Liver (tissue), 9 donors: ENCODE data around the gene ETFDH. TPM values are rescaled to one million over a fixed set of nuclear protein-coding genes. Genes with fewer than 3 reads are reported as not detected.
"Not testable (repeated sequence)": the region's sequence is repeated elsewhere in the genome, so short reads cannot be mapped to it uniquely, and the experiment has no call there.

ENCODE experiments used
- DNase-seq: peaks from one replicate; pipeline ENCODE4 v3.0.0-alpha.2; 2017; ENCODE audit warnings: low spot score
- H3K27ac ChIP-seq, 2 donors: one replicate each; pipeline ENCODE4 v1.7.0; 2013; ENCODE audit warnings: inconsistent platforms in 2 of 2, low read length in 2 of 2, control low read depth in 1 of 2, low read depth in 1 of 2, mild to moderate bottlenecking in 1 of 2
- H3K27me3 ChIP-seq, 4 donors: one replicate each; pipeline versions ENCODE4 v1.6.1 to v1.7.0; 2013; ENCODE audit warnings: low read length in 3 of 4, inconsistent platforms in 1 of 4, mild to moderate bottlenecking in 1 of 4, moderate library complexity in 1 of 4; ENCODE audit not compliant: control insufficient read depth in 4 of 4, insufficient read depth in 4 of 4
- H3K36me3 ChIP-seq, 4 donors: one replicate each; pipeline versions ENCODE4 v1.6.1 to v1.7.0; 2013; ENCODE audit warnings: low read length in 3 of 4, mild to moderate bottlenecking in 3 of 4, low read depth in 1 of 4, moderate library complexity in 1 of 4; ENCODE audit not compliant: control insufficient read depth in 4 of 4, insufficient read depth in 3 of 4
- H3K4me1 ChIP-seq, 4 donors: one replicate each; pipeline versions ENCODE4 v1.6.1 to v1.7.0; 2013; ENCODE audit warnings: low read length in 3 of 4, mild to moderate bottlenecking in 3 of 4, moderate library complexity in 1 of 4; ENCODE audit not compliant: control insufficient read depth in 4 of 4, insufficient read depth in 4 of 4
- H3K4me3 ChIP-seq, 3 donors: one replicate each; pipeline versions ENCODE4 v1.6.1 to v1.7.0; 2013; ENCODE audit warnings: low read length in 3 of 3, control low read depth in 1 of 3, low read depth in 1 of 3, mild to moderate bottlenecking in 1 of 3
- H3K9ac ChIP-seq, 2 donors: one replicate each; pipeline ENCODE4 v1.7.0; 2013; ENCODE audit warnings: low read length in 2 of 2, mild to moderate bottlenecking in 2 of 2, moderate library complexity in 2 of 2, control low read depth in 1 of 2, low read depth in 1 of 2
- H3K9me3 ChIP-seq, 4 donors: one replicate each; pipeline versions ENCODE4 v1.6.1 to v1.7.0; 2013; ENCODE audit warnings: low read length in 3 of 4; ENCODE audit not compliant: control insufficient read depth in 4 of 4
- ATF3 ChIP-seq: IDR thresholded peaks from 2 replicates; pipeline ENCODE4 v1.6.1; 2016; ENCODE audit warnings: antibody characterized with exemption
- CTCF ChIP-seq: fragments of 150-350 bp; IDR thresholded peaks from 2 replicates; pipeline ENCODE4 v1.5.1; 2017; ENCODE audit warnings: improper control_type of control experiment, low read depth, low read length; ENCODE audit not compliant: missing input control
- FOXA1 ChIP-seq: IDR thresholded peaks from 2 replicates; pipeline ENCODE4 v1.6.1; 2016; ENCODE audit warnings: antibody characterized with exemption
- FOXA2 ChIP-seq: IDR thresholded peaks from 2 replicates; pipeline ENCODE4 v1.6.1; 2016; ENCODE audit warnings: antibody characterized with exemption
- GABPA ChIP-seq, 2 donors: IDR thresholded peaks in 1 of 2; conservative IDR thresholded peaks in 1 of 2; 2 replicates each; pipeline ENCODE4 v1.6.1; 2016; ENCODE audit warnings: antibody characterized with exemption in 2 of 2, mild to moderate bottlenecking in 1 of 2, moderate library complexity in 1 of 2
- HNF4G ChIP-seq: IDR thresholded peaks from 2 replicates; pipeline ENCODE4 v1.6.1; 2016; ENCODE audit warnings: antibody characterized with exemption
- TAF1 ChIP-seq: conservative IDR thresholded peaks from 2 replicates; pipeline ENCODE4 v1.6.1; 2016; ENCODE audit warnings: antibody characterized with exemption, mild to moderate bottlenecking
- ZBTB33 ChIP-seq: IDR thresholded peaks from 2 replicates; pipeline ENCODE4 v1.6.1; 2016; ENCODE audit warnings: antibody characterized with exemption
- WGBS: extraction: QIAGEN DNeasy Blood & Tissue Kit; methylation state at CpG from one replicate; pipeline ENCODE4 v1.1.7; 2013; 5-methylcytosine and 5-hydroxymethylcytosine counted together
- polyA plus RNA-seq, 2 donors: library from polyadenylated mRNA; stranded (reverse) in 1 of 2; unstranded in 1 of 2; fragments of 200-250 nt in 1 of 2; fragments of >200 nt in 1 of 2; fragmentation: Nextera tagmentation in 1 of 2; extraction: Ambion mirVana in 1 of 2; gene quantifications; one replicate each; pipeline versions ENCODE4 v1.2.1 to v1.2.3, GENCODE V29; 2013 to 2015
- total RNA-seq, 2 donors: library from RNA; depleted of rRNA; stranded (reverse); fragments of >200 nt; gene quantifications; one replicate each; pipeline ENCODE4 v1.2.3, GENCODE V29; 2014
- TF ChIP-seq, protein P1 (sequence below): IDR thresholded peaks from 2 replicates; pipeline ENCODE4 v1.6.1; 2016; ENCODE audit warnings: antibody characterized with exemption, mild to moderate bottlenecking
- TF ChIP-seq, protein P2 (sequence below): IDR thresholded peaks from 2 replicates; pipeline ENCODE4 v1.6.1; 2016; ENCODE audit warnings: antibody characterized with exemption
- donor health status: healthy.
- donor health status: healthy.
- donor health status: healthy.
- donor health status: healthy.
- donor health status: healthy.

Gene ETFDH
- total and polyA plus RNA-seq, 4 donors, result 40.7 to 151 (median 117) TPM

DNA sequence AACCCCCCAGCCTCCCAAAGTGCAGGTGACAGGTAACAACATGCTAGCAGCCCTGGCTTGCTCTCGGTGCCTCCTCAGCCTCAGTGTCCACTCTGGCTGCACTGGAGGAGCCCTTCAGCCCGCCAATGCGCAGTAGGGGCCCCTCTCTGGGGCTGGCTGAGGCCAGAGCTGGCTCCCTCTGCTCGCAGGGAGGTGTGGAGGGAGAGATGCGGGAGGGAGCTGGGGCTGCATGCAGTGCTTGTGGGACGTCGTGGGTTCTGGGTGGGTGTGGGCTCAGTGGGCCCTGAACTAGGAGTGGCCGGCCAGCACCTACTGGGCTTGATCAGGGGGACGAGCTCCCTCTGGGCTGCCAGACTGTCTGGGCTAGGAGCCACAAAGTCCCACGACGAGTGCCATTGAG, 14.8 kb upstream of the ETFDH start:
- H3K9me3 ChIP-seq, result no peaks in the 10 kb centered on the region
- no peaks in the 10 kb centered on the region for H3K36me3 ChIP-seq
- no peak overlapping the region for H3K4me3 ChIP-seq
- no peak overlapping the region for H3K9ac ChIP-seq
- TF ChIP-seq FOXA1 (no peak), ATF3 (no peak), HNF4G (no peak), CTCF (no peak), TAF1 (no peak), ZBTB33 (no peak), GABPA (IDR thresholded peaks at IDR 0.05 in 1 of 2, conservative IDR thresholded peaks at IDR 0.05 in 1 of 2) (no peak), FOXA2 (no peak)
- TF ChIP-seq, protein P1, sequence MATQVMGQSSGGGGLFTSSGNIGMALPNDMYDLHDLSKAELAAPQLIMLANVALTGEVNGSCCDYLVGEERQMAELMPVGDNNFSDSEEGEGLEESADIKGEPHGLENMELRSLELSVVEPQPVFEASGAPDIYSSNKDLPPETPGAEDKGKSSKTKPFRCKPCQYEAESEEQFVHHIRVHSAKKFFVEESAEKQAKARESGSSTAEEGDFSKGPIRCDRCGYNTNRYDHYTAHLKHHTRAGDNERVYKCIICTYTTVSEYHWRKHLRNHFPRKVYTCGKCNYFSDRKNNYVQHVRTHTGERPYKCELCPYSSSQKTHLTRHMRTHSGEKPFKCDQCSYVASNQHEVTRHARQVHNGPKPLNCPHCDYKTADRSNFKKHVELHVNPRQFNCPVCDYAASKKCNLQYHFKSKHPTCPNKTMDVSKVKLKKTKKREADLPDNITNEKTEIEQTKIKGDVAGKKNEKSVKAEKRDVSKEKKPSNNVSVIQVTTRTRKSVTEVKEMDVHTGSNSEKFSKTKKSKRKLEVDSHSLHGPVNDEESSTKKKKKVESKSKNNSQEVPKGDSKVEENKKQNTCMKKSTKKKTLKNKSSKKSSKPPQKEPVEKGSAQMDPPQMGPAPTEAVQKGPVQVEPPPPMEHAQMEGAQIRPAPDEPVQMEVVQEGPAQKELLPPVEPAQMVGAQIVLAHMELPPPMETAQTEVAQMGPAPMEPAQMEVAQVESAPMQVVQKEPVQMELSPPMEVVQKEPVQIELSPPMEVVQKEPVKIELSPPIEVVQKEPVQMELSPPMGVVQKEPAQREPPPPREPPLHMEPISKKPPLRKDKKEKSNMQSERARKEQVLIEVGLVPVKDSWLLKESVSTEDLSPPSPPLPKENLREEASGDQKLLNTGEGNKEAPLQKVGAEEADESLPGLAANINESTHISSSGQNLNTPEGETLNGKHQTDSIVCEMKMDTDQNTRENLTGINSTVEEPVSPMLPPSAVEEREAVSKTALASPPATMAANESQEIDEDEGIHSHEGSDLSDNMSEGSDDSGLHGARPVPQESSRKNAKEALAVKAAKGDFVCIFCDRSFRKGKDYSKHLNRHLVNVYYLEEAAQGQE, result no peak
- TF ChIP-seq, protein P2, sequence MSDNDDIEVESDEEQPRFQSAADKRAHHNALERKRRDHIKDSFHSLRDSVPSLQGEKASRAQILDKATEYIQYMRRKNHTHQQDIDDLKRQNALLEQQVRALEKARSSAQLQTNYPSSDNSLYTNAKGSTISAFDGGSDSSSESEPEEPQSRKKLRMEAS, result no peak
- H3K27ac ChIP-seq, result no peak overlapping the region
- no peaks in the 10 kb centered on the region for H3K4me1 ChIP-seq
- 91% methylated on average over 11 of the region's 11 CpGs for WGBS
- no peak for DNase-seq
- H3K27me3 ChIP-seq, result no peaks in the 10 kb centered on the region

- not testable (repeated sequence) for H3K36me3 ChIP-seq, DNase-seq, H3K9ac ChIP-seq, H3K27ac ChIP-seq, H3K4me3 ChIP-seq, H3K27me3 ChIP-seq, H3K9me3 ChIP-seq, H3K4me1 ChIP-seq
- 58% methylated on average over 4 of the region's 4 CpGs for WGBS
These were observed 8.8 kb upstream of the ETFDH start for GRCh38 chr4:158663255-158663654.

DNA sequence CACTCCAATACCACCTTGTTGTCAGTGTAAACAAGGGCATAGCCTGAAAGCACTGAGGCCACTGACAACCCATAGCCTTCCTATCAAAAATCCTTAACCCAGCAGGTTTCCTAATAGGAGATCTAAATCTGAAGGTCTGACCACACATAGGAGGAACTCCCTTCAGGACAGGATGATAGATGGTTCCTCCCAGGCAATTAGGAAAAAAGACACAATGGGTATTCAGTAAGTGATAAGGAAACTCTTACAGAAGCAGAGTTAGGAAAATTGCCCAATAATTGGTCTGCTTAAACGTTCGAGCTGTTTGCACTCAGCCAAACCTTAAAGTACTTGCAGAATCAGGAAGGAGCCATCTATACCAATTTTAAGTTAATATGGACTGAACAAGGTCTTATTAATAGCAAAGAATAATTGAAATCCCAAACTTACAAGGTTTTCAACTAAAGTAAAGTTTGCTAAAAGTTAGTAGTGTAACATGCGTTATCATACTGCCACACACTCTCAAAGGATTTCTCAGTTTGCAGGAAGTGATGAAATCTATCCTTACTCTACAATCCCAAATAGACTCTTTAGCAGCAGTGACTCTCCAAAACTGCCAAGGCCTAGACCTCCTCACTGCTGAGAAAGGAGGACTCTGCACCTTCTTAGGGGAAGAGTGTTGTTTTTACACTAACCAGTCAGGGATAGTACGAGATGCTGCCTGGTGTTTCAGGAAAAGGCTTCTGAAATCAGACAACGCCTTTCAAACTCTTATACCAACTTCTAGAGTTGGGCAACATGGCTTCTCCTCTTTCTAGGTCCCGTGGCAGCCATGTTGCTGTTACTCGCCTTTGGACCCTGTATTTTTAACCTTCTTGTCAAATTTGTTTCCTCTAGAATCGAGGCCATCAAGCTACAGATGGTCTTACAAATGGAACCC, 8.1 kb upstream of the ETFDH start:
- not testable (repeated sequence) for DNase-seq, H3K36me3 ChIP-seq, H3K4me1 ChIP-seq, H3K4me3 ChIP-seq, H3K9me3 ChIP-seq, H3K27me3 ChIP-seq, H3K27ac ChIP-seq, H3K9ac ChIP-seq
- WGBS, result 75% methylated on average over 8 of the region's 8 CpGs
